ENCODE results near the gene TEX48.

GRCh38 chr9:114621975-114622609, 59.9 kb downstream of the TEX48 start:
- TF ChIP-seq CTCF (IDR thresholded peaks at IDR 0.05): no peak
- no peak for TF ChIP-seq POLR2AphosphoS5 (IDR thresholded peaks at IDR 0.05; ENCODE audit: low read depth, low read length)
- TF ChIP-seq SIN3A (IDR thresholded peaks at IDR 0.05; ENCODE audit: borderline replicate concordance, low read depth, low read length): no peak
- TF ChIP-seq EP300 (IDR thresholded peaks at IDR 0.05; ENCODE audit: borderline replicate concordance in 1 of 2, low read depth in 1 of 2, low read length in 1 of 2): no peak
- no peak for TF ChIP-seq FOXM1 (IDR thresholded peaks at IDR 0.05; ENCODE audit: low read depth)
- TF ChIP-seq REST (IDR thresholded peaks at IDR 0.05; ENCODE audit: low read depth, low read length): no peak
